Endothelial cell of umbilical vein (primary cell): ENCODE measurements around the gene ACOX3.

Experiments
- EZH2 ChIP-seq: IDR thresholded peaks from 2 replicates; pipeline ENCODE4 v1.6.1; 2012; ENCODE audit warnings: borderline replicate concordance, low read depth, mild to moderate bottlenecking, moderate library complexity, low read length, inconsistent platforms; ENCODE audit not compliant: severe bottlenecking
- FOS ChIP-seq: IDR thresholded peaks from 2 replicates; pipeline ENCODE4 v1.6.1; 2011; ENCODE audit warnings: mild to moderate bottlenecking, low read length, moderate library complexity, borderline replicate concordance; ENCODE audit not compliant: insufficient read depth
- MYC ChIP-seq: IDR thresholded peaks from one replicate; pipeline ENCODE4 v1.6.1; 2011; ENCODE audit warnings: mild to moderate bottlenecking, low read depth, low read length
- POLR2A ChIP-seq: IDR thresholded peaks from 2 replicates; pipeline ENCODE4 v1.6.1; 2012; ENCODE audit warnings: low read depth, mild to moderate bottlenecking, control low read depth, low read length
- POLR2AphosphoS5 ChIP-seq: IDR thresholded peaks from 2 replicates; pipeline ENCODE4 v1.6.1; 2012; ENCODE audit warnings: low read depth, mild to moderate bottlenecking, control low read depth, low read length, moderate library complexity; ENCODE audit not compliant: insufficient read depth
- TF ChIP-seq, protein P1 (sequence below), 2 donors: IDR thresholded peaks; 1 replicate in 1 of 2; 2 replicates in 1 of 2; pipeline ENCODE4 v1.5.1; 2011; ENCODE audit warnings: low read length in 2 of 2, mild to moderate bottlenecking in 2 of 2, moderate library complexity in 2 of 2, control low read depth in 1 of 2, inconsistent platforms in 1 of 2, low read depth in 1 of 2; ENCODE audit not compliant: insufficient read depth in 1 of 2; ENCODE audit errors: extremely low read depth in 1 of 2
- TF ChIP-seq, protein P2 (sequence below): IDR thresholded peaks from 2 replicates; pipeline ENCODE4 v1.6.1; 2011; ENCODE audit not compliant: insufficient read depth, insufficient read length

DNA sequence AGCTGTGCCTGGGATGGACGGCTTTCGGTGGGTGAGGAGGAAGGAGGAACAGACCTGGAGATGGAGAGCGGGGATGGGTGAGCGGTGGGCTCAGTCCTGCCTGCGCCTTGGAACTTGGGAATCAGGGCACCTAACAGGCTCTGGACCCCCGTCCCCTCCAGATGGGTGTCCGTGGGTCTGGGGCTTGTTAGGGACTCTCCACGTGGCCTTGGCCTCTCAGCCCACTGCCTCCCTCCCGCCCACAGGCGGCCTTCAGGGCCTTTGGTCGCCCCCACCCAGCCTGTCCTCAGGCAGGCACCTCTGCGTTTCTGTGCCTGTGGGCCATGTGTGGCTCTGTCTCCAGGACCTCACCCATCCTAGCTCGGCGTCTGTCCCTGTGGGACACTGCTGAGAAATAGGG is 29.0 kb upstream of the ACOX3 start:
- TF ChIP-seq, protein P1, sequence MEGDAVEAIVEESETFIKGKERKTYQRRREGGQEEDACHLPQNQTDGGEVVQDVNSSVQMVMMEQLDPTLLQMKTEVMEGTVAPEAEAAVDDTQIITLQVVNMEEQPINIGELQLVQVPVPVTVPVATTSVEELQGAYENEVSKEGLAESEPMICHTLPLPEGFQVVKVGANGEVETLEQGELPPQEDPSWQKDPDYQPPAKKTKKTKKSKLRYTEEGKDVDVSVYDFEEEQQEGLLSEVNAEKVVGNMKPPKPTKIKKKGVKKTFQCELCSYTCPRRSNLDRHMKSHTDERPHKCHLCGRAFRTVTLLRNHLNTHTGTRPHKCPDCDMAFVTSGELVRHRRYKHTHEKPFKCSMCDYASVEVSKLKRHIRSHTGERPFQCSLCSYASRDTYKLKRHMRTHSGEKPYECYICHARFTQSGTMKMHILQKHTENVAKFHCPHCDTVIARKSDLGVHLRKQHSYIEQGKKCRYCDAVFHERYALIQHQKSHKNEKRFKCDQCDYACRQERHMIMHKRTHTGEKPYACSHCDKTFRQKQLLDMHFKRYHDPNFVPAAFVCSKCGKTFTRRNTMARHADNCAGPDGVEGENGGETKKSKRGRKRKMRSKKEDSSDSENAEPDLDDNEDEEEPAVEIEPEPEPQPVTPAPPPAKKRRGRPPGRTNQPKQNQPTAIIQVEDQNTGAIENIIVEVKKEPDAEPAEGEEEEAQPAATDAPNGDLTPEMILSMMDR (IDR thresholded peaks at IDR 0.05; ENCODE audit: extremely low read depth in 1 of 2, insufficient read depth in 1 of 2, low read depth in 1 of 2, low read length in 2 of 2), result no peak
- no peak for TF ChIP-seq MYC
- no peak for TF ChIP-seq POLR2A
- TF ChIP-seq EZH2, result no peak
- TF ChIP-seq FOS, result no peak
- TF ChIP-seq, protein P2, sequence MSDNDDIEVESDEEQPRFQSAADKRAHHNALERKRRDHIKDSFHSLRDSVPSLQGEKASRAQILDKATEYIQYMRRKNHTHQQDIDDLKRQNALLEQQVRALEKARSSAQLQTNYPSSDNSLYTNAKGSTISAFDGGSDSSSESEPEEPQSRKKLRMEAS, result no peak
- TF ChIP-seq POLR2AphosphoS5, result no peak
